ENCODE measurements around the gene RADIL.

- no peak for TF ChIP-seq TAF1 (IDR thresholded peaks at IDR 0.05; ENCODE audit: borderline replicate concordance, insufficient read depth, low read length)
- no peak for TF ChIP-seq SIN3A (IDR thresholded peaks at IDR 0.05; ENCODE audit: borderline replicate concordance, insufficient read depth, low read length)
- TF ChIP-seq POLR2AphosphoS5 (IDR thresholded peaks at IDR 0.05; ENCODE audit: low read depth, low read length): no peak
These were observed 93.0 kb downstream of the RADIL start for GRCh38 chr7:4790516-4790991.
